Measurements from ENCODE around the gene R3HDML. TPM values are rescaled to one million over a fixed set of nuclear protein-coding genes. Genes with fewer than 3 reads are reported as not detected.

R3HDML gene
- total and polyA plus RNA-seq, 2 of the 13 experiments (the other 11 are each of a cell fraction or from before 2014, with no cell fraction given) = not detected

DNA sequence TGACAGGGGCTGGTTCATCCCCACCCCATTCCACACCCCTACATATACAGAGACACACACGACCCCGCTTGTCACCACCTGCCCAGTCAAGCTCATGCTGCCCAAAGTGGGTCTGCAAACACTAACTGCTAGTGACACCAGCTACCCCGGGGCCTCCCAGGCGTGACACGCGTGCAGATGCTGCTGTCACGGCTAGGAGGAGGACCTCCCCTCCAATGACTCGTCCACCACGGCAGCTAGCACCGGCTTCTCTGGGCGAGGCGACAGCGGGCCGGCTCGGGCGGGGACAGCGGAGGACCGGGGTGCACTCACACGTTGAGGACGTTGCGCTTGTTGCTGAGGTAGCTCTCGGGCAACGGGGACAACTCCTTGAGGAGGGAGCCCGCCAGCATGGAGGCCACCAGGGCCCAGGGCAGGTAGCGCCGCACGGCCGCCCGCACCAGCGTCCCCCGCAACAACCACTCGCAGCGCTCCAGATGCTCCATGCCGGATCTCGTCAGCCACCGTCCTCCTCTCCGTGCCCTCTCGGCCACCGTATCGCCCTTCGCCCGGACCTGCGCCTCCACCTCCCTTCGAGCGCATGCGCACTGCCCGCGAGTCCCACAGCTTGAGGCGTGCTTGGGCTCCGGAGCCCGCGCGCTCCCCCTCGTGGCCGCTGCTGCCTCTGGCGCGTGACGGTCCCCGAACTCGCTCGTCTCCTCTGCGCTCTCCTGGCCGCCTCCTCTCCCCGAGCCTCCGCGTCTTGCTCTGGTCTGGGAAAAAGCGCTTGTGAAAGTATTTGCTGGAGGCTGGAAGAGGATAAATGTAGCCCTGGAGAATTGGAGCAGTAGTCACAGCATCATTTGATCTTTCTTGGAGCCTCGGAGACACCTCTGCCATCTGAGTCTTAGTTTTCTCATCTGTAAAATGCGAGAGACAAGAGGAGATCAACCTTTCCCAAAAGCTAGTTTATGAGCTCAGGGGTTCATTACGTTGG is 25.9 kb upstream of the R3HDML start, which contains the start of gene FITM2 (continued):
- TF ChIP-seq, protein P1, sequence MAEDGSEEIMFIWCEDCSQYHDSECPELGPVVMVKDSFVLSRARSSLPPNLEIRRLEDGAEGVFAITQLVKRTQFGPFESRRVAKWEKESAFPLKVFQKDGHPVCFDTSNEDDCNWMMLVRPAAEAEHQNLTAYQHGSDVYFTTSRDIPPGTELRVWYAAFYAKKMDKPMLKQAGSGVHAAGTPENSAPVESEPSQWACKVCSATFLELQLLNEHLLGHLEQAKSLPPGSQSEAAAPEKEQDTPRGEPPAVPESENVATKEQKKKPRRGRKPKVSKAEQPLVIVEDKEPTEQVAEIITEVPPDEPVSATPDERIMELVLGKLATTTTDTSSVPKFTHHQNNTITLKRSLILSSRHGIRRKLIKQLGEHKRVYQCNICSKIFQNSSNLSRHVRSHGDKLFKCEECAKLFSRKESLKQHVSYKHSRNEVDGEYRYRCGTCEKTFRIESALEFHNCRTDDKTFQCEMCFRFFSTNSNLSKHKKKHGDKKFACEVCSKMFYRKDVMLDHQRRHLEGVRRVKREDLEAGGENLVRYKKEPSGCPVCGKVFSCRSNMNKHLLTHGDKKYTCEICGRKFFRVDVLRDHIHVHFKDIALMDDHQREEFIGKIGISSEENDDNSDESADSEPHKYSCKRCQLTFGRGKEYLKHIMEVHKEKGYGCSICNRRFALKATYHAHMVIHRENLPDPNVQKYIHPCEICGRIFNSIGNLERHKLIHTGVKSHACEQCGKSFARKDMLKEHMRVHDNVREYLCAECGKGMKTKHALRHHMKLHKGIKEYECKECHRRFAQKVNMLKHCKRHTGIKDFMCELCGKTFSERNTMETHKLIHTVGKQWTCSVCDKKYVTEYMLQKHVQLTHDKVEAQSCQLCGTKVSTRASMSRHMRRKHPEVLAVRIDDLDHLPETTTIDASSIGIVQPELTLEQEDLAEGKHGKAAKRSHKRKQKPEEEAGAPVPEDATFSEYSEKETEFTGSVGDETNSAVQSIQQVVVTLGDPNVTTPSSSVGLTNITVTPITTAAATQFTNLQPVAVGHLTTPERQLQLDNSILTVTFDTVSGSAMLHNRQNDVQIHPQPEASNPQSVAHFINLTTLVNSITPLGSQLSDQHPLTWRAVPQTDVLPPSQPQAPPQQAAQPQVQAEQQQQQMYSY (CRISPR knock-in tag; IDR thresholded peaks at IDR 0.05) = peak; percentile 96
- TF ChIP-seq, protein P2, sequence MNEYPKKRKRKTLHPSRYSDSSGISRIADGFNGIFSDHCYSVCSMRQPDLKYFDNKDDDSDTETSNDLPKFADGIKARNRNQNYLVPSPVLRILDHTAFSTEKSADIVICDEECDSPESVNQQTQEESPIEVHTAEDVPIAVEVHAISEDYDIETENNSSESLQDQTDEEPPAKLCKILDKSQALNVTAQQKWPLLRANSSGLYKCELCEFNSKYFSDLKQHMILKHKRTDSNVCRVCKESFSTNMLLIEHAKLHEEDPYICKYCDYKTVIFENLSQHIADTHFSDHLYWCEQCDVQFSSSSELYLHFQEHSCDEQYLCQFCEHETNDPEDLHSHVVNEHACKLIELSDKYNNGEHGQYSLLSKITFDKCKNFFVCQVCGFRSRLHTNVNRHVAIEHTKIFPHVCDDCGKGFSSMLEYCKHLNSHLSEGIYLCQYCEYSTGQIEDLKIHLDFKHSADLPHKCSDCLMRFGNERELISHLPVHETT (CRISPR knock-in tag; conservative IDR thresholded peaks at IDR 0.05) = peak; percentile 69; the same call in 1 of the 2 replicates
- TF ChIP-seq ZNF232 (CRISPR knock-in tag; IDR thresholded peaks at IDR 0.05; ENCODE audit: borderline replicate concordance) (0 out of 2 replicates have a peak, but pooled peaks have one; percentile 71), DZIP1 (CRISPR knock-in tag; IDR thresholded peaks at IDR 0.05) (peak; percentile 42; the same call in 1 of the 2 replicates), ZBTB20 (CRISPR knock-in tag; IDR thresholded peaks at IDR 0.05; ENCODE audit: borderline replicate concordance, low read depth) (peak; percentile 91; the same call in 1 of the 2 replicates), PCBP2 (optimal IDR thresholded peaks at IDR 0.05; ENCODE audit: low read depth, low read length, poor library complexity, severe bottlenecking) (no peak), ZSCAN31 (CRISPR knock-in tag; IDR thresholded peaks at IDR 0.05; ENCODE audit: low read depth) (peak; percentile 98), KDM3A (CRISPR knock-in tag; IDR thresholded peaks at IDR 0.05; ENCODE audit: low read depth) (peak; percentile 99), ATM (IDR thresholded peaks at IDR 0.05; ENCODE audit: borderline replicate concordance) (no peak), PRDM4 (CRISPR knock-in tag; IDR thresholded peaks at IDR 0.05; ENCODE audit: borderline replicate concordance) (no peak), ISL2 (CRISPR knock-in tag; IDR thresholded peaks at IDR 0.05) (no peak; the same call in none of the 2 replicates), MIER3 (CRISPR knock-in tag; IDR thresholded peaks at IDR 0.05; ENCODE audit: borderline replicate concordance) (peak; percentile 99), ZNF550 (CRISPR knock-in tag; IDR thresholded peaks at IDR 0.05; ENCODE audit: borderline replicate concordance) (peak; percentile 96), TP53 (CRISPR knock-in tag; conservative IDR thresholded peaks at IDR 0.05) (peak; percentile 88; the same call in 1 of the 2 replicates), ASH2L (IDR thresholded peaks at IDR 0.05; ENCODE audit: insufficient read length, low read depth, low read length) (peak; percentile 97), MAFG (CRISPR knock-in tag; IDR thresholded peaks at IDR 0.05) (no peak), ZNF17 (CRISPR knock-in tag; IDR thresholded peaks at IDR 0.05) (no peak)

All from HepG2 (cell line).